Activated CD4-positive, alpha-beta T cell treated with anti-CD3 and anti-CD28 coated beads for 24 hours (primary cell): Measurements from ENCODE around the gene WDR86.

ENCODE experiments used
- DNase-seq, 2 donors: peaks; one replicate each; pipeline ENCODE4 v3.0.0-alpha.2; 2020; ENCODE audit warnings: low read depth in 2 of 2

Gene WDR86

GRCh38 chr7:151406886-151407583 is 2.8 kb downstream of the WDR86 start:
- DNase-seq, result no peak

GRCh38 chr7:151406051-151406875 is 3.6 kb downstream of the WDR86 start:
- DNase-seq, result no peak

GRCh38 chr7:151405588-151405987 is 4.2 kb downstream of the WDR86 start:
- DNase-seq, result no peak

GRCh38 chr7:151405056-151405455 is 4.8 kb downstream of the WDR86 start:
- DNase-seq, result no peak

GRCh38 chr7:151404216-151405011 is 5.4 kb downstream of the WDR86 start:
- no peak for DNase-seq

GRCh38 chr7:151403764-151404163 is 6.1 kb downstream of the WDR86 start:
- DNase-seq, result no peak

- no peak for DNase-seq
Observed at GRCh38 chr7:151402029-151402835, 7.6 kb downstream of the WDR86 start.

GRCh38 chr7:151400626-151401315 is 9.1 kb downstream of the WDR86 start:
- no peak for DNase-seq

- no peak for DNase-seq
Observed at GRCh38 chr7:151399906-151400305, 9.9 kb downstream of the WDR86 start.

- no peak for DNase-seq
Observed at GRCh38 chr7:151399305-151399601, 10.6 kb downstream of the WDR86 start.

- DNase-seq, result no peak
Observed at GRCh38 chr7:151398446-151399304, 11.2 kb downstream of the WDR86 start.

GRCh38 chr7:151397026-151397425 is 12.8 kb downstream of the WDR86 start:
- no peak for DNase-seq

GRCh38 chr7:151396328-151396970 is 13.4 kb downstream of the WDR86 start:
- DNase-seq, result no peak

- DNase-seq, result no peak
Observed at GRCh38 chr7:151395036-151395367, 14.8 kb downstream of the WDR86 start.

- DNase-seq, result no peak
Observed at GRCh38 chr7:151394076-151395035, 15.5 kb downstream of the WDR86 start.

- DNase-seq, result no peak
Observed at GRCh38 chr7:151393031-151393977, 16.5 kb downstream of the WDR86 start.

GRCh38 chr7:151392426-151392825 is 17.4 kb downstream of the WDR86 start:
- DNase-seq, result no peak
